H1 (cell line): ENCODE results near the gene UNC50. TPM values are rescaled to one million over a fixed set of nuclear protein-coding genes. Genes with fewer than 3 reads are reported as not detected.

Experiments
- CTCF ChIA-PET: fragments of 300-600 bp; sonication (Branson Sonifier 250); formaldehyde crosslinking; loops from one replicate; lab custom pipeline; 2021; ENCODE audit not compliant: partially characterized antibody; lab: Charles Lee
- POLR2A ChIA-PET: fragments of 300-600 bp; sonication (Branson Sonifier 250); formaldehyde crosslinking; loops from one replicate; lab custom pipeline; 2021; ENCODE audit warnings: inconsistent platforms; ENCODE audit not compliant: partially characterized antibody; lab: Charles Lee
- DNase-seq, 2 experiments: peaks; one replicate each; pipeline versions ENCODE4 v3.0.0 to v3.0.0-alpha.2; 2010 to 2022; ENCODE audit warnings: low spot score in 2 of 2, low read depth in 1 of 2, mixed read lengths in 1 of 2
- FAIRE-seq: peaks from 2 replicates; lab custom pipeline; 2011; peaks lifted over from hg19 to GRCh38; lab: Jason Lieb, UNC
- H2AFZ ChIP-seq: 2 replicates; pipeline ENCODE4 v1.8.1; 2012; ENCODE audit warnings: low read length, inconsistent platforms
- H2AK5ac ChIP-seq: 2 replicates; pipeline ENCODE4 v1.6.1; 2013; ENCODE audit warnings: low read depth, low read length
- H2BK120ac ChIP-seq: replicated peaks from 2 replicates; pipeline ENCODE3; 2013; ENCODE audit warnings: low read depth, low read length, inconsistent platforms
- H2BK12ac ChIP-seq: 2 replicates; pipeline ENCODE4 v1.6.1; 2013; ENCODE audit warnings: low read depth, low read length
- H2BK15ac ChIP-seq: 2 replicates; pipeline ENCODE4 v1.6.1; 2013; ENCODE audit warnings: low read length
- H2BK20ac ChIP-seq: 2 replicates; pipeline ENCODE4 v1.6.1; 2013; ENCODE audit warnings: low read length
- H2BK5ac ChIP-seq: 2 replicates; pipeline ENCODE4 v1.6.1; 2013; ENCODE audit warnings: low read depth, low read length
- H3K14ac ChIP-seq: 2 replicates; pipeline ENCODE4 v1.6.1; 2013; ENCODE audit warnings: inconsistent platforms; ENCODE audit not compliant: insufficient read length
- H3K18ac ChIP-seq: 2 replicates; pipeline ENCODE4 v1.6.1; 2013; ENCODE audit warnings: low read length; ENCODE audit errors: extremely low read depth
- H3K23ac ChIP-seq: 2 replicates; pipeline ENCODE4 v1.6.1; 2013; ENCODE audit warnings: inconsistent platforms; ENCODE audit not compliant: insufficient read length
- H3K23me2 ChIP-seq: 2 replicates; pipeline ENCODE4 v1.6.1; 2013; ENCODE audit warnings: low read depth, low read length
- H3K27ac ChIP-seq: 2 replicates; pipeline ENCODE4 v1.6.1; 2011; ENCODE audit warnings: low read depth, low read length, inconsistent platforms
- H3K27me3 ChIP-seq, 4 experiments: replicated peaks in 1 of 4; 1 replicate in 1 of 4; 2 replicates in 3 of 4; pipeline versions ENCODE4 v1.6.1 to v1.8.1; 2011 to 2013; ENCODE audit warnings: low read length in 3 of 4, mild to moderate bottlenecking in 3 of 4, inconsistent platforms in 2 of 4, mixed read lengths in 2 of 4, moderate library complexity in 1 of 4; ENCODE audit not compliant: control insufficient read depth in 3 of 4, insufficient read depth in 3 of 4; ENCODE audit errors: extremely low read depth in 1 of 4
- H3K36me3 ChIP-seq, 4 experiments: 2 replicates each; pipeline versions ENCODE4 v1.6.1 to v1.8.1; 2011 to 2013; ENCODE audit warnings: mild to moderate bottlenecking in 4 of 4, low read length in 3 of 4, moderate library complexity in 2 of 4, control low read depth in 1 of 4, inconsistent platforms in 1 of 4; ENCODE audit not compliant: insufficient read depth in 4 of 4, control insufficient read depth in 2 of 4
- H3K4ac ChIP-seq: replicated peaks from 2 replicates; pipeline ENCODE3; 2013; ENCODE audit warnings: low read length, low read depth, mixed read lengths, inconsistent platforms; ENCODE audit not compliant: insufficient read length
- H3K4me1 ChIP-seq, 4 experiments: replicated peaks in 1 of 4; 1 replicate in 1 of 4; 2 replicates in 3 of 4; pipeline versions ENCODE4 v1.6.1 to v1.8.1; 2011 to 2013; ENCODE audit warnings: low read length in 3 of 4, inconsistent platforms in 2 of 4, mixed read lengths in 1 of 4; ENCODE audit not compliant: insufficient read depth in 4 of 4, control insufficient read depth in 3 of 4
- H3K4me2 ChIP-seq, 2 experiments: 2 replicates each; pipeline versions ENCODE4 v1.6.1 to v1.8.1; 2011 to 2013; ENCODE audit warnings: low read depth in 2 of 2, low read length in 2 of 2, control low read depth in 1 of 2, inconsistent platforms in 1 of 2, mild to moderate bottlenecking in 1 of 2; ENCODE audit not compliant: insufficient read depth in 1 of 2
- H3K4me3 ChIP-seq, 4 experiments: fragments of 200-600, 300-600 bp in 1 of 4; sonication (generic), shearing (Covaris generic), sonication (Bioruptor Twin) in 1 of 4; 2 replicates each; pipeline versions ENCODE4 v1.5.1 to v1.8.1; 2011 to 2016; ENCODE audit warnings: low read length in 4 of 4, low read depth in 3 of 4, control low read depth in 2 of 4, inconsistent platforms in 2 of 4, mild to moderate bottlenecking in 2 of 4, mixed read lengths in 1 of 4, moderate library complexity in 1 of 4; ENCODE audit not compliant: insufficient read depth in 2 of 4; ENCODE audit errors: extremely low read depth in 1 of 4
- H3K56ac ChIP-seq: replicated peaks from 2 replicates; pipeline ENCODE3; 2013; ENCODE audit warnings: low read depth, mild to moderate bottlenecking, mixed read lengths, low read length, inconsistent platforms; ENCODE audit not compliant: insufficient read length
- H3K79me1 ChIP-seq: 2 replicates; pipeline ENCODE4 v1.6.1; 2013; ENCODE audit warnings: low read depth, low read length, control low read depth
- H3K79me2 ChIP-seq, 2 experiments: 2 replicates each; pipeline versions ENCODE4 v1.6.1 to v1.8.1; 2012 to 2013; ENCODE audit warnings: low read length in 2 of 2, mild to moderate bottlenecking in 2 of 2, inconsistent platforms in 1 of 2; ENCODE audit not compliant: insufficient read depth in 2 of 2, control insufficient read depth in 1 of 2
- H3K9ac ChIP-seq, 4 experiments: replicated peaks in 1 of 4; 1 replicate in 1 of 4; 2 replicates in 3 of 4; pipeline versions ENCODE4 v1.6.1 to v1.8.1; 2011 to 2013; ENCODE audit warnings: low read depth in 3 of 4, low read length in 3 of 4, control low read depth in 2 of 4, mild to moderate bottlenecking in 2 of 4, moderate library complexity in 2 of 4, inconsistent platforms in 1 of 4; ENCODE audit errors: extremely low read depth in 1 of 4
- H3K9me3 ChIP-seq, 2 experiments: 2 replicates each; pipeline versions ENCODE4 v1.6.1 to v1.8.1; 2012 to 2013; ENCODE audit warnings: mild to moderate bottlenecking in 2 of 2, moderate library complexity in 2 of 2, control low read depth in 1 of 2, inconsistent platforms in 1 of 2, low read depth in 1 of 2, low read length in 1 of 2, mixed read lengths in 1 of 2; ENCODE audit not compliant: insufficient read depth in 2 of 2
- H4K20me1 ChIP-seq, 2 experiments: replicated peaks in 1 of 2; 2 replicates each; pipeline versions ENCODE3 to v1.8.1; 2011 to 2013; ENCODE audit warnings: inconsistent platforms in 2 of 2, low read length in 2 of 2, mild to moderate bottlenecking in 1 of 2; ENCODE audit not compliant: insufficient read depth in 2 of 2, control insufficient read depth in 1 of 2
- H4K5ac ChIP-seq: 2 replicates; pipeline ENCODE4 v1.6.1; 2013; ENCODE audit warnings: low read length, low read depth, mixed read lengths, inconsistent platforms; ENCODE audit not compliant: insufficient read length
- H4K8ac ChIP-seq: 2 replicates; pipeline ENCODE4 v1.8.0; 2013; ENCODE audit warnings: mild to moderate bottlenecking, moderate library complexity, low read length, inconsistent platforms; ENCODE audit not compliant: insufficient read depth; ENCODE audit errors: extremely low read depth
- H4K91ac ChIP-seq: replicated peaks from 2 replicates; pipeline ENCODE3; 2013; ENCODE audit warnings: low read length, mixed read lengths, inconsistent platforms; ENCODE audit not compliant: insufficient read length
- EP300 ChIP-seq, 2 experiments: IDR thresholded peaks; 1 replicate in 1 of 2; 2 replicates in 1 of 2; pipeline ENCODE4 v1.6.1; 2011 to 2012; ENCODE audit warnings: low read depth in 2 of 2, low read length in 2 of 2, mild to moderate bottlenecking in 2 of 2, borderline replicate concordance in 1 of 2, inconsistent platforms in 1 of 2, moderate library complexity in 1 of 2
- JUN ChIP-seq: IDR thresholded peaks from 2 replicates; pipeline ENCODE4 v1.6.1; 2011; ENCODE audit warnings: low read depth, mild to moderate bottlenecking, improper control_type of control experiment, low read length
- KDM5A ChIP-seq: fragments of 200-600 bp; IDR thresholded peaks from 2 replicates; pipeline ENCODE4 v1.7.1; 2012; ENCODE audit warnings: mild to moderate bottlenecking, low read length, inconsistent platforms, mixed read lengths
- PHF8 ChIP-seq: fragments of 200-600 bp; sonication (generic); conservative IDR thresholded peaks from 2 replicates; pipeline ENCODE4 v1.7.1; 2012; ENCODE audit warnings: low read depth, mild to moderate bottlenecking, inconsistent platforms, low read length, moderate library complexity
- SP2 ChIP-seq: IDR thresholded peaks from 2 replicates; pipeline ENCODE4 v1.6.1; 2012; ENCODE audit warnings: mild to moderate bottlenecking, low read length, inconsistent platforms
- WGBS, 2 experiments: shearing (Covaris generic) in 1 of 2; methylation state at CpG; one replicate each; pipeline versions ENCODE4 v1.1.6 to v1.1.7; 2013 to 2015; ENCODE audit warnings: low lambda C conversion rate in 2 of 2, mixed read lengths in 2 of 2, inconsistent platforms in 1 of 2, low coverage in 1 of 2, missing lambda C conversion rate in 1 of 2; ENCODE audit not compliant: insufficient replicate concordance in 2 of 2, insufficient coverage in 1 of 2, insufficient read length in 1 of 2; ENCODE audit errors: extremely low coverage in 1 of 2, missing lambda C conversion rate in 1 of 2; 5-methylcytosine and 5-hydroxymethylcytosine counted together
- polyA plus RNA-seq, 7 experiments: library from polyadenylated mRNA; depleted of rRNA in 3 of 7; stranded (reverse) in 5 of 7; unstranded in 2 of 7; fragments of >200 nt in 5 of 7; fragments of 200-250 nt in 2 of 7; gene quantifications; 1 replicate in 5 of 7; 2 replicates in 1 of 7; 4 replicates in 1 of 7; pipeline versions ENCODE4 v1.2.1 to v1.2.3, GENCODE V29; 2011 to 2013; ENCODE audit warnings: missing spikeins in 2 of 7, mixed read lengths in 2 of 7
- total RNA-seq: library from RNA; stranded (reverse); fragmentation: NEBNext Ultra II Directional; extraction: Animal tissue kit (Norgen Biotek cat#: 25700); gene quantifications from 2 replicates; pipeline ENCODE4 v1.2.1, GENCODE V29; 2021

Gene UNC50
- total and polyA plus RNA-seq, 2 of the 8 experiments (the other 6 are each of a cell fraction or from before 2014, with no cell fraction given), result 33.4 to 58.5 TPM

DNA sequence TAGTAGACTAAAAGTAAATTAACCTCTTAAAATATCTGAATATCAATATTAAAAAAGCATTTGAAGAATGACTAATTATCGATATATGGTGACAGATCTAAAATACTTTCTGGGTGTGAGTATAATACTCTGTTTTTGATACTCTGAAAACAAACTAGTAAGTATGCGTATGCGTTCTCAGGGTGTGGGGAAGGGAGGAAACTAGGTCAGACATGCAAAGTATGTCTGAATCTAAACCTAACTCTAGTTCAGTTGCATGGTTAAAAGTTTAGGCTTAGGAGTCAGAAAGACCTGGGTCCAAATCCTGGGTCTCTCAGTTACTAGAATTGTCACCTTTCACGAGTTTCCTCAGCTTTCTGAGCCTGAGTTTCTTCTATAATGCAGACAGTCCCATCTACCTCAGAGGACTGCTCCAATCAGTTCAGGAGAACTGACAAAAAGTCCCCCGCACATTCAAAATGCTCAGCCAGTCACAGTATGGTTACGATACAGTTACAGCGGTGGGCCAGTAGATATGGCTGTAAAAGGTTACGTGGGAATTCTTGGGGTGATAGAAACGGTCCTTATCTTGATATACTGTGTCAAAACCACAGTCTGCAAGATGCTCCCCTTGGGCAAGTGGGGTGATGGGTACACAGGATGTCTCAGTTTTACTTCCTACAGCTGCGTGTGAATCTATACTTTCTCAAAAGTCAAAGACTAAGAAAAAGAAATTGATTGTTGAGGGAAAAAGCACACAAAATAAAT, 29.2 kb downstream of the UNC50 start:
- H3K18ac ChIP-seq, result no peak overlapping the region
- H2AFZ ChIP-seq, result no peak overlapping the region
- H2BK15ac ChIP-seq, result no peak overlapping the region
- no peak overlapping the region for H3K14ac ChIP-seq
- H3K9ac ChIP-seq, result no peak overlapping the region
- H2BK120ac ChIP-seq, result no peak overlapping the region
- no peak overlapping the region for H3K56ac ChIP-seq
- H3K36me3 ChIP-seq, result no peaks in the 10 kb centered on the region
- H3K4ac ChIP-seq, result no peak overlapping the region
- no peaks in the 10 kb centered on the region for H4K20me1 ChIP-seq
- no peak overlapping the region for H3K23ac ChIP-seq
- TF ChIP-seq SP2, result no peak
- TF ChIP-seq JUN, result no peak
- TF ChIP-seq PHF8, result no peak
- TF ChIP-seq KDM5A, result no peak
- TF ChIP-seq EP300 (IDR thresholded peaks at IDR 0.05; ENCODE audit: borderline replicate concordance in 1 of 2, low read depth in 2 of 2, low read length in 2 of 2), result no peak
- no peaks in the 10 kb centered on the region for H3K79me2 ChIP-seq
- no peaks in the 10 kb centered on the region for H3K9me3 ChIP-seq
- H2BK5ac ChIP-seq, result no peak overlapping the region
- no peak overlapping the region for H4K5ac ChIP-seq
- no peak overlapping the region for H2BK20ac ChIP-seq
- POLR2A ChIA-PET, result no interaction called here
- no peak overlapping the region for H4K91ac ChIP-seq
- H2BK12ac ChIP-seq, result no peak overlapping the region
- H3K27ac ChIP-seq, result no peak overlapping the region
- H3K4me1 ChIP-seq, result peaks cover 0 to 7% (median 1%) of the 10 kb centered on the region in 4 experiments; a peak in 3 of 7 replicates
- H3K27me3 ChIP-seq, result no peaks in the 10 kb centered on the region; a peak in 1 of 7 replicates
- H3K4me3 ChIP-seq, result no peak overlapping the region
- CTCF ChIA-PET, result no interaction called here
- H2AK5ac ChIP-seq, result no peak overlapping the region
- FAIRE-seq (no peak), DNase-seq (no peak)
- no peak overlapping the region for H4K8ac ChIP-seq
- no peaks in the 10 kb centered on the region for H3K23me2 ChIP-seq
- WGBS, 2 experiments, result 86% methylated on average over 10 of the region's 10 CpGs; no CpG with 5 or more reads in 1 of the 2 experiments
- H3K4me2 ChIP-seq, result no peak overlapping the region
- no peaks in the 10 kb centered on the region for H3K79me1 ChIP-seq
